Loucy (cell line): ENCODE results near the gene TPRX2.
"Not testable (repeated sequence)": the region's sequence is repeated elsewhere in the genome, so short reads cannot be mapped to it uniquely, and the experiment has no call there.

ENCODE experiments used
- EZH2phosphoT487 ChIP-seq: fragments of 200-600 bp; IDR thresholded peaks from 2 replicates; pipeline ENCODE4 v1.6.1; 2018; ENCODE audit warnings: antibody characterized with exemption, mild to moderate bottlenecking, moderate library complexity, borderline replicate concordance
- TF ChIP-seq, protein P1 (sequence below): fragments of 200-600 bp; sonication (generic); conservative IDR thresholded peaks from 2 replicates; pipeline ENCODE4 v1.5.1; 2014; ENCODE audit warnings: mild to moderate bottlenecking, antibody characterized with exemption, low read length

DNA sequence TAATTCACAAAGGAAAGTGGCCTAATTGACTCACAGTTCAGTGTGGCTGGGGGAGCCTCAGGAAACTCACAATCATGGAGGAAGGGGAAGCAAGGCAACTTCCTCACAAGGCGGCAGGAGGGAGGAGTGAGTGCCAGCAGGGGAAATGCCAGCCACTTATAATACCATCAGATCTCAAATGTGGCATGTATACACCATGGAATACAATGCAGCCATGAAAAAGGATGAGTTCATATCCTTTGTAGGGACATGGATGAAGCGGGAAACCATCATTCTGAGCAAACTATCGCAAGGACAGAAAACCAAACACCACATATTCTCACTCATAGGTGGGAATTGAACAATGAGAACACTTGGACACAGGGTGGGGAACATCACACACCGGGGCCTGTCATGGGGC is 20.4 kb downstream of the TPRX2 start:
- TF ChIP-seq, protein P1, sequence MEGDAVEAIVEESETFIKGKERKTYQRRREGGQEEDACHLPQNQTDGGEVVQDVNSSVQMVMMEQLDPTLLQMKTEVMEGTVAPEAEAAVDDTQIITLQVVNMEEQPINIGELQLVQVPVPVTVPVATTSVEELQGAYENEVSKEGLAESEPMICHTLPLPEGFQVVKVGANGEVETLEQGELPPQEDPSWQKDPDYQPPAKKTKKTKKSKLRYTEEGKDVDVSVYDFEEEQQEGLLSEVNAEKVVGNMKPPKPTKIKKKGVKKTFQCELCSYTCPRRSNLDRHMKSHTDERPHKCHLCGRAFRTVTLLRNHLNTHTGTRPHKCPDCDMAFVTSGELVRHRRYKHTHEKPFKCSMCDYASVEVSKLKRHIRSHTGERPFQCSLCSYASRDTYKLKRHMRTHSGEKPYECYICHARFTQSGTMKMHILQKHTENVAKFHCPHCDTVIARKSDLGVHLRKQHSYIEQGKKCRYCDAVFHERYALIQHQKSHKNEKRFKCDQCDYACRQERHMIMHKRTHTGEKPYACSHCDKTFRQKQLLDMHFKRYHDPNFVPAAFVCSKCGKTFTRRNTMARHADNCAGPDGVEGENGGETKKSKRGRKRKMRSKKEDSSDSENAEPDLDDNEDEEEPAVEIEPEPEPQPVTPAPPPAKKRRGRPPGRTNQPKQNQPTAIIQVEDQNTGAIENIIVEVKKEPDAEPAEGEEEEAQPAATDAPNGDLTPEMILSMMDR: not testable (repeated sequence)
- not testable (repeated sequence) for TF ChIP-seq EZH2phosphoT487
